GM12873 (cell line): ENCODE data around the gene MMP7.

ENCODE experiments used
- TF ChIP-seq, protein P1 (sequence below): IDR thresholded peaks from 2 replicates; pipeline ENCODE4 v1.5.1; 2012; ENCODE audit warnings: low read depth, mild to moderate bottlenecking, moderate library complexity, low read length, control low read depth; ENCODE audit not compliant: insufficient read depth; ENCODE audit errors: missing control alignments

MMP7 gene

DNA sequence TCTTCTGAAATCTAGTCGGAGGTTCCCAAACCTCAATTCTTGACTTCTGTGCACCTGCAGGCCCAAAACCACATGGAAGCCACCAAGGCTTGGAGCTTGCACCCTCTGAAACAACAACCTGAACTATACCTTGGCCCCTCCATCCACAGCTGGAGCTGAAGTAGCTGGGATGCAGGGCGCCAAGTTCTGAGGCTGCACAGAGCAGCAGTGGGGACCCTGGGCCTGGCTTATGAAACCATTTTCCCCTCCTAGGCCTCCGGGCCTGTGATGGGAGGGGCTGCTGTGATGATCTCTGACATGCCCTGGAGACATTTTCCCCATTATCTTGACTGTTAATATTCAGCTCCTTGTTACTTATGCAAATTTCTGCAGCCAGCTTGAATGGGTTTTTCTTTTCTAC is 38.3 kb upstream of the MMP7 start:
- TF ChIP-seq, protein P1, sequence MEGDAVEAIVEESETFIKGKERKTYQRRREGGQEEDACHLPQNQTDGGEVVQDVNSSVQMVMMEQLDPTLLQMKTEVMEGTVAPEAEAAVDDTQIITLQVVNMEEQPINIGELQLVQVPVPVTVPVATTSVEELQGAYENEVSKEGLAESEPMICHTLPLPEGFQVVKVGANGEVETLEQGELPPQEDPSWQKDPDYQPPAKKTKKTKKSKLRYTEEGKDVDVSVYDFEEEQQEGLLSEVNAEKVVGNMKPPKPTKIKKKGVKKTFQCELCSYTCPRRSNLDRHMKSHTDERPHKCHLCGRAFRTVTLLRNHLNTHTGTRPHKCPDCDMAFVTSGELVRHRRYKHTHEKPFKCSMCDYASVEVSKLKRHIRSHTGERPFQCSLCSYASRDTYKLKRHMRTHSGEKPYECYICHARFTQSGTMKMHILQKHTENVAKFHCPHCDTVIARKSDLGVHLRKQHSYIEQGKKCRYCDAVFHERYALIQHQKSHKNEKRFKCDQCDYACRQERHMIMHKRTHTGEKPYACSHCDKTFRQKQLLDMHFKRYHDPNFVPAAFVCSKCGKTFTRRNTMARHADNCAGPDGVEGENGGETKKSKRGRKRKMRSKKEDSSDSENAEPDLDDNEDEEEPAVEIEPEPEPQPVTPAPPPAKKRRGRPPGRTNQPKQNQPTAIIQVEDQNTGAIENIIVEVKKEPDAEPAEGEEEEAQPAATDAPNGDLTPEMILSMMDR: no peak

DNA sequence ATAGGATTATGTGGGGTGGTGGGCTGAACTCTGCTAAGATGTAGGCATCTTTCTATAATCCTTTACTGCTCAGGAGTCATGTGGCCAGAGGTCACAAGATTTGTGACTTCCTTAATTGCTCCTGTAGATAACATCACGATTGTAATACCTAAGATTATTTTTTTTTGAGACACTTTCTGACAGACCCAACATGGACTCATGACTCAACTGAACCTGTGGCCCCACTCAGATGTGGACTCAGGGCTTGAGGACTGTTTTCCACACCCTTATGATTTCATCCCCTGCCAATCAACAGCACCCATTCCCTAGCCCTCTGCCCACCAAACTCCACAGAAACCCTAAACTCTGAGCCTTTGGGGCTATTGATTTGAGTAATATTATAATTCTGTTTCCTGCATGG is 35.6 kb upstream of the MMP7 start:
- TF ChIP-seq, protein P1: no peak

DNA sequence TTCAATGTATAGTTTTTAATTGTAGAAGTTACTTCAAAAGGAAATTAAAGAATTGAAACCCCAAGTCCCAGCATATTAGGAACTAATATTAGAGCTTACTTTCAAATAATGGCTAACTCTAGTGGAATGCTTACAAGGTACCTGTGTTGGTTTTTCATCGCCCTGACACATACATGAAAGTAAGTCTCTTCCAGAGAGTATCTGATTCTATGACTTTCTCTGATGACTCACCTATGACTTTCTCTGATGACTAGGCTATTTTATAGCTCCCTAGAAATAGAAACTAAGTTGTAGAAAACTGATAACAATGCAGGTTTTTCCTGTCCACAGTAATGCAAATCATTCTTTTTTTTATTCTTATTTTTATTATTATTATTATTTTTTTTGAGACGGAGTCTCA is 33.6 kb upstream of the MMP7 start:
- TF ChIP-seq, protein P1: no peak

DNA sequence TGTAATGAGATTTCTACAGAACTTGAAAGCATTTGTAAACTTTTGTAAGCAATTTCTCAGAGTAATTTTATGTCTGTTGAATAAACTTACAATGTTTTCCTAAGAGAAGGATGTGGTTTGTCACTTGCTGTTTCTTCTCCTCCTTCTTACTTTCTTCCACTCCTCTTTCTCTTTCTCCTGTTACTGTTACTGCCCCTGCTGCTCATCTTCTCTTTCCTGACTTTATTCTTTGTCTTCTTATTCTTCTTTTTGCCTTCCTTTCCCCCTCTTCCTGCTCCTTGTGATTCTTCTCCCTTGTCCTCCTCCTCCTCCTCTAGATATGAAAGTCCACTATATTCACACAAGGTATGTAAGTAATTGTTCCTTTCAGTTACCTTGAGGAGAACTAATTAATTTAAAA is 31.1 kb upstream of the MMP7 start:
- TF ChIP-seq, protein P1: no peak

DNA sequence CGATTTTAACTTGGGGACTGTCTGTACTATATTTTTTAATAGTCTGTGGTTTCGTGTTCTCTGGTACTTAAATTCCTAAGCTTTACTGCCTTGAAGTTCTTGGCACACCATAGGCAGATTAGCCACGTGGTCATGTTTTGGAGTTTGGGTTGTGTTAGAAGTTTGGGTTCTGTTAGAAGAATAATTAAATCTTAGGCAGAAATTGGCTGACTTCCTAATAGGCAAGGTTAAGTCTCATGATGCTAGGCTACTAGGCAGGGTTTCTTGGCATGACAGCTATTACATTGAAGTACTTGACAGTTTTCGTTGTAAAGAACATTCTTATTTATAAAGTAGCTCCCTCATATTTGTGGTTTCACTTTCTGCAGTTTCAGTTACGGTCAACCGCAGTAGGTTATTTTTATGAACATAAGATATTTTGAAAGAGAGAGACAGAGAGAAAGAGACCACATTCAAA is 30.0 kb upstream of the MMP7 start:
- TF ChIP-seq, protein P1: no peak

DNA sequence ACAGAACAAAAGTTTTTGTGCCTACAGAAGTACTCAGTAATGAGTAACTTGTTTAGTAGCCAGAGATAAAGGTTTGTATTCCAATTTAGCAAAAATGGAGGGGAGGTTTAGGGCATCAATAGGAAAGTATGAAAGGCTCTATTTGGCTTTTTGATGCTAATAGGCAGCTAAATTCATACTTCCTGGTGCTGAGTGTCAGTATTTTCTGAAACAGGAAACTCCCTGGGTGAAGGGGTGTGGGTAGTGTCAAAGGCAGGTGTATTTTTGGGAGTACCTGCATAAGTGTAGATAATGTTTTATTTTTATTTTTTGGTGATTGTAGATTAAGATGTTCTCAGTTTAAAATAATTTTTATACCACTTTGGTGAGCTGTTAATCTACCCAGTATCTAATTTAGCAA is 29.3 kb upstream of the MMP7 start:
- TF ChIP-seq, protein P1: no peak

DNA sequence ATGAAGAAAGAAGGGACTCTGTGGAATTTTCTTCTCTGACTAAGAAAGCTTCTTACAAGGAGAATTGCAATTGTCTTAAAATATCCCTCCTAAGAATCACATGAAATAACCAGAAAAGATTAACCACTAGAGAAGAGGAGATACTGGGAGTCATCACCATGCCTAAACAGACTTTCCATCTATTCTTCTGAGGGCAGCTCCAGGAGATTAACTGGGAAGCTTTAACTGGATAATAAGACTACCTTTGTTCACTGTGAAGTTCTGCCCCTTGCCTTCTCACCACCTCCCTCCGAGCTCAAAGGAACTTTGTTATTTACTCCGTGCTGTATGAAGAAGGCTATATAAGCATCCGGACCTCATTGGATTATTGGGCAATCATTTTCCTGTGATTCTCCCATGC is 24.5 kb upstream of the MMP7 start:
- TF ChIP-seq, protein P1: no peak
